22Rv1 (cell line): ENCODE measurements around the gene FAM124A.

ENCODE experiments used
- H3K27ac ChIP-seq: fragments of 450-650 bp; 2 replicates; pipeline ENCODE4 v1.5.1; 2017
- CTCF ChIP-seq: fragments of 450-650 bp; IDR thresholded peaks from 2 replicates; pipeline ENCODE4 v1.5.1; 2017; ENCODE audit warnings: mild to moderate bottlenecking
- ZFX ChIP-seq: fragments of 450-650 bp; IDR thresholded peaks from 2 replicates; pipeline ENCODE4 v1.6.1; 2017; ENCODE audit warnings: antibody characterized with exemption, borderline replicate concordance

Gene FAM124A

GRCh38 chr13:51222037-51222685, at the start of gene FAM124A:
FAM124A (plus strand) TSS chr13:51222398; CDS start chr13:51222502, 104 bp downstream.
- TF ChIP-seq ZFX (no peak), CTCF (peak; percentile 85)
- no peak within 1 kb of the TSS for H3K27ac ChIP-seq

- TF ChIP-seq ZFX (no peak), CTCF (no peak)
- H3K27ac ChIP-seq, result no peak overlapping the region
Measured at GRCh38 chr13:51175021-51175420, 47.2 kb upstream of the FAM124A start.

- no peak overlapping the region for H3K27ac ChIP-seq
- TF ChIP-seq CTCF (no peak), ZFX (no peak)
Measured at GRCh38 chr13:51175639-51176038, 46.6 kb upstream of the FAM124A start.

GRCh38 chr13:51177188-51177587, 45.0 kb upstream of the FAM124A start:
- no peak overlapping the region for H3K27ac ChIP-seq
- no peak for TF ChIP-seq CTCF
- TF ChIP-seq ZFX, result no peak

GRCh38 chr13:51178456-51179074, 43.6 kb upstream of the FAM124A start:
- H3K27ac ChIP-seq, result no peak overlapping the region

GRCh38 chr13:51179432-51179971, 42.7 kb upstream of the FAM124A start:
- no peak overlapping the region for H3K27ac ChIP-seq
- TF ChIP-seq CTCF, result no peak
- no peak for TF ChIP-seq ZFX

More at GRCh38 chr13:51178456-51179074, 43.6 kb upstream of the FAM124A start:
- TF ChIP-seq CTCF (no peak), ZFX (no peak)

- no peak overlapping the region for H3K27ac ChIP-seq
- no peak for TF ChIP-seq CTCF
- TF ChIP-seq ZFX, result no peak
Measured at GRCh38 chr13:51180853-51181511, 41.2 kb upstream of the FAM124A start.
